Stimulated activated naive CD4-positive, alpha-beta T cell (primary cell): ENCODE results near the gene RPL10A.
A peak's percentile ranks its signal among the peaks of the same experiment; 100 is the strongest.
"Not testable (repeated sequence)": the region's sequence is repeated elsewhere in the genome, so short reads cannot be mapped to it uniquely, and the experiment has no call there.

ENCODE experiments used
- DNase-seq, 6 experiments: peaks; one replicate each; lab custom pipeline; 2025; lab: John Stamatoyannopoulos, UW

Gene RPL10A

GRCh38 chr6:35468181-35468979, at the start of gene RPL10A:
TSS of gene RPL10A (plus strand) at chr6:35468401. CDS start at chr6:35468435, 34 bp downstream.
- peak; percentile 89 to 95 (median 95) for DNase-seq

GRCh38 chr6:35419417-35419816, 48.8 kb upstream of the RPL10A start:
- peak in 4 of 6 experiments; percentile 12 to 28 (median 22) for DNase-seq

DNA sequence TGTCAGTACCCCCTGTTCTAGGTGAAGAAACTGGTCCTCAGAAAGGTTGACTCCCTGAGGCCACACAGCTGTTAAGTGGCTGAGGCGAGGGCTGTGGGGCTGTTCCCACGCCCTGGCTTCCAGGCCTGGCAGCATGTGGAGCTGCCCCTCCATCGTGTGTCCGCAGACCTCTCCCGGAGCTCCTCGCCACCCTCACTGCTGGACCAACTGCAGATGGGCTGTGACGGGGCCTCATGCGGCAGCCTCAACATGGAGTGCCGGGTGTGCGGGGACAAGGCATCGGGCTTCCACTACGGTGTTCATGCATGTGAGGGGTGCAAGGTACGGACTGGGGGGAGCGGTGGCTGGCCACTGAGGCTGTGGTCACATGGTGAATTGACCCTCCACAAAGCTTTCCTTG, 48.2 kb upstream of the RPL10A start:
- no peak for DNase-seq

- no peak for DNase-seq
These were observed 42.9 kb upstream of the RPL10A start for GRCh38 chr6:35425284-35425683.

- DNase-seq = no peak
These were observed 42.1 kb upstream of the RPL10A start for GRCh38 chr6:35426074-35426473.

DNA sequence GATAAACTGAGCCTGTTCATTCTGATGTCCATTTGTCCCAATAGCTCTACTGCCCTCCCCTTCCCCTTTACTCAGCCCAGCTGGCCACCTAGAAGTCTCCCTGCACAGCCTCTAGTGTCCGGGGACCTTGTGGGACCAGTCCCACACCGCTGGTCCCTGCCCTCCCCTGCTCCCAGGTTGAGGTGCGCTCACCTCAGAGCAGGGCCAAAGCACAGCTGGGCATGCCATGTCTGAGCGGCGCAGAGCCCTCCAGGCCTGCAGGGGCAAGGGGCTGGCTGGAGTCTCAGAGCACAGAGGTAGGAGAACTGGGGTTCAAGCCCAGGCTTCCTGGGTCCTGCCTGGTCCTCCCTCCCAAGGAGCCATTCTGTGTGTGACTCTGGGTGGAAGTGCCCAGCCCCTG, 40.8 kb upstream of the RPL10A start:
- no peak for DNase-seq

DNA sequence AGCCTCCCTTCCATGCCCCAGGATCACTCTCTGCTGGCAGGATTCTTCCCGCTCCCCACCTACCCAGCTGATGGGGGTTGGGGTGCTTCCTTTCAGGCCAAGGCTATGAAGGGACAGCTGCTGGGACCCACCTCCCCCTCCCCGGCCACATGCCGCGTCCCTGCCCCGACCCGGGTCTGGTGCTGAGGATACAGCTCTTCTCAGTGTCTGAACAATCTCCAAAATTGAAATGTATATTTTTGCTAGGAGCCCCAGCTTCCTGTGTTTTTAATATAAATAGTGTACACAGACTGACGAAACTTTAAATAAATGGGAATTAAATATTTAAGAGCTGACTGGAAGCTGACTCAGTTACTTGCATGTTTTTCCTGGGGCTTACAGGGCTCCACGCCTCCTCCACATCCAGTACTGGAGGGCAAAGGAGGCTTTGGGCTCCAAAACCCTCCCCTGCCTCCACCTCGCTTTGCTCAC, 40.3 kb upstream of the RPL10A start:
- DNase-seq = no peak

DNA sequence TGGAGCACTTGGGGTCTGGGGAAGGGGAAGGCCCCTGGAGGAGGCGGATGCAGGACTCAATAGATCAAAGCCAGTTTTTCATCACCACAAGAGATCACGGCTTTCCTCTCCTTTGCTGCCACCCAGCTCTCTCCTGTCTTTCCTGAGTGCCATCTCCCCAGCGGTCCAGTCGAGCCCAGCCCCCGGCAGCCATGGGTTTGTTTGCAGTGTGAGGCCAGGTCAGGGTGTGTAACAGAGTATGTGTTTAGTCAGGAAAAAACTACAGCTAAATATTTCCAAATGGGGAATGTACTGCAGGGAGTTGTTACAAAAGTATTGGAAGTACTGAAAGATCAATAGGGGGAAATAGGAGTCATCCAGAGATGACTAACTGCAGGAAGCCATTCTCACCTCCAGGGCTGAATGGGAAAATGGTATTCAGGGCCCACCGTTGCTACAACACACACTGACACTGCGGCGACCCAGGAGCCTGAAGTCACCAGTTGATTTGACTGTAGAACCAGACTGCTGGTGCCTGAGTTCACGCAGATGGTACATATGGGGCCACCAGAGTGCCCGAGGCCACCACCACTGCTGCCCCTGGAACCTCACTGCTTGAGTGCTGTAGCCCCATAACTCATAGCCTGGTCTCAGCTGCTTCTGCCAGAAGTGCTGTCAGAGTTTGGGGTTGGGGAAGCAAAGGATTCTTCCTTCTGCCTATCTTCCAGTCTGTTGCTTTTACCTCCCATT, 39.6 kb upstream of the RPL10A start:
- no peak for DNase-seq

- no peak for DNase-seq
These were observed 38.7 kb upstream of the RPL10A start for GRCh38 chr6:35429463-35429862.

DNA sequence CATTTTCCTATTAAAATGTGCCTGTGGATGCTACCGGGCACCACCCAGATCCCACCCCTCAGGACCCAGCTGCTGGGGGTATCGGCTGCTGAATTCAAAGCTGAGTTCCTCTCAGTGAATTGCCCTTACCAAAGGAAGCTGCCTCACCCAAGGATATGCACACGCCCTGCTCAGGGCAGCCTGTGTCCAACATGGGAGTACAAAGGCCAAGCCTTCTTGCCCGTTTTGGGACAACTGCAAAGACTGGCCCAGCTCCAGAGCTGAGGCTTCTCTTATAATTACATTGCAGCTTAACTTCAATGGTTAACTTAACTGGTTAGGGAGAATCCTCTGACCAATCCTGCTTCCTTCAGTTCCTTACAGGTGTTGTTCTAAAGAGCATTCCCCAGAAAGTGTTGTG, 35.9 kb upstream of the RPL10A start:
- no peak for DNase-seq

DNA sequence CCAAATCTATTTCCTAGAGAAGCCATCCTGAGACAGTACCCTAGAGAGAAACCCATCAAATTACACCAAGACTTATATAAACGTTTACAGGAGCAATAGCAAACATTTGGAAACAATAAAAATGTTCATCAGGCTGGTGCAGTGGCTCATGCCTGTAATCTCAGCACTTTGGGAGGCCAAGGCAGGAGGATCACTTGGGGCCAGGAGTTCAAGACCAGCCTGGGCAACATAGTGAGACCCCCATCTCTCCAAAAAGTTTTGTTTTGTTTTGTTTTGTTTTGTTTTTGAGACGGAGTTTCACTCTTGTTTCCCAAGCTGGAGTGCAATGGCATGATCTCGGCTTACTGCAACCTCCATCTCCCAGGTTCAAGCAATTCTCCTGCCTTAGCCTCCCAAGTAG, 35.5 kb upstream of the RPL10A start:
- DNase-seq = not testable (repeated sequence)

DNA sequence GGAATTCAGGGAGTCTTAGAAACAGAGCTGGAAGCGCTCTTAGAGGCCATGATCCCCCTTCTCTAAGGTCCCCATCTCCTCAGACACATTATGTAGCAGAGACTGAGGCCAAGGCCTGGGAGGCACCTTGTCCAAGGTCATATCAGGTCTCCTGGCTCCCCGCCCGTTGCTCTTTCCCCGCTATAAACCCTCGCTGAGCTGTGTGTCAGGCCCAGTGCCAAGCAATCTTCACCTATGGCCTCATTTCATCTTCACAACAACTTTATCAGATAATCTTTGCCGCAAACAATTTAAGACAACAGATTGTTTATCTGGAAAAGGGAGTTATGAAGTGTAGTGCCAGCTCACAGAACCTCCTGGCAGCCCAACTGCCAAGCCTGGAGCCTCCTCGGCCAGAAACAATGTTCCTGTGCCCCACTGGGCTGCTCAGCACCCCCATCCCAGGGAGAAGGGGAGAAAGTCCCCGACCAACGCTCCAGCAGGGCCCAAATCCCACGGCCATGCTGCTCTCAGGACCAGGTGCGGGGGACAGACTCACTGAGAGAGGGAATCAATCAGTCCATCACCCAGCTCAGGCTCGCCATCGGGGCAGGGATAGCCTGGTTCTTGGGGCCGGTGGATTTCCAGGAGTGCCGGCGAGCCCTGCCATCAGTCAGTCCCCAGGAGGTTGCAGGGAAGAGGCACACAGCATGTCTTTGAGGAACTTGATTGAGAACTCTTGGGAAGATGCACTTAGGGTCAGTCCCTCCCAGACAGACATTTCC, 32.9 kb upstream of the RPL10A start:
- no peak for DNase-seq

GRCh38 chr6:35436071-35436857, 31.9 kb upstream of the RPL10A start:
- no peak for DNase-seq

GRCh38 chr6:35438378-35439065, 29.7 kb upstream of the RPL10A start:
- DNase-seq = not testable (repeated sequence)

DNA sequence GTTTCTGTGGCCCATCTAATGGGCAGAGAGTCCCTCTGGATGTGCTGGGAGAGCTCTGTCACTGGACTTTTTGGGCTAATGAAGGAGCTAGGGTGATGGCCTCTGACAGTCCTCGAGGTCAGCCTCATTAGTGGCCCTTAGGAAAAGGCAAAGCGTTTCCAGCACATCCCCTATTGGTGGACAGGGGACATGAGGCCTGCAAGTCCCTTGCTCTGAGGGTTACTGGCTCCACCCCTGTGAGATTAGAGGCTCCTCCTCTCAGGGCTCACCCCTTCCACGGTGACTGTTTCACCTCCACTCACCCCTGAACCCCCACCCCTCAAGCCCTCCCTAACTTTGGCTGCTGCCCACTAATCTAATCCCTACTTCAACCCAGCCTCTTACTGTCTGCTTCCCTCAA, 28.9 kb upstream of the RPL10A start:
- DNase-seq = no peak

DNA sequence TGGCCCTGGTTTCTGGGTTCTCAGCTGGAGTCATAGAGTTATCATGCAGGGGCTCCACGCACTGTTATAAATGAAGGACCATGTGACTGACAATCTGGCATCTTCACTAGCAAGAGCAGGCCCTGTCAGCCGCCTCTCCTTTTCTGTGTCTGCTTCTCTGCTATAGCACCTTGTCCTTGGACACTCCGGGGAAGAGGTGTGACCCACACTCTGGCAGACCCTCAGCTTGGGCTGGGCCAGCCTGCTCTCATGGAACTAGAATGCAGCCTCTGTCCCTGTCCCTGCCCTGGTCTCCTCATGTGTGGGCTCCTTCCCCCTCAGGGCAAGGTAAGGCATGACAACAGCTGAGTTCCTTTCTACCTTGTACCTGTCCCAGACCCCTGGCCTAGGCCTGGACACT, 27.0 kb upstream of the RPL10A start:
- DNase-seq = no peak

- DNase-seq = no peak
These were observed 26.6 kb upstream of the RPL10A start for GRCh38 chr6:35441642-35442041.

- no peak for DNase-seq
These were observed 25.5 kb upstream of the RPL10A start for GRCh38 chr6:35442693-35443092.

GRCh38 chr6:35443341-35444030, 24.7 kb upstream of the RPL10A start:
- no peak for DNase-seq

GRCh38 chr6:35445691-35446090, 22.5 kb upstream of the RPL10A start:
- no peak for DNase-seq
